Measurements from ENCODE around the gene CENPU. TPM values are rescaled to one million over a fixed set of nuclear protein-coding genes. Genes with fewer than 3 reads are reported as not detected.

Gene CENPU
- total RNA-seq, 2 donors from 2014 or later: 69.9 to 96.2 TPM

- H3K4me1 Mint-ChIP-seq: peaks cover 35% of the 10 kb centered on the region
- H3K4me1 ChIP-seq (ENCODE audit: control insufficient read depth, insufficient read depth, low read length): no peaks in the 10 kb centered on the region
- no peaks in the 10 kb centered on the region for H3K9me3 Mint-ChIP-seq
- H3K27me3 Mint-ChIP-seq (ENCODE audit: insufficient read depth): no peaks in the 10 kb centered on the region
- H3K9ac ChIP-seq (ENCODE audit: extremely low read depth, low read length, poor library complexity, severe bottlenecking): peak overlapping the region; percentile 84
- peaks cover 6% of the 10 kb centered on the region for H3K36me3 Mint-ChIP-seq (ENCODE audit: low read depth)
- peak overlapping the region; percentile 89 for H3K4me3 Mint-ChIP-seq
- peak overlapping the region; percentile 94 for H3K4me3 ChIP-seq (ENCODE audit: low read length)
- peak; percentile 75 for DNase-seq
- no peak for TF ChIP-seq CTCF (conservative IDR thresholded peaks at IDR 0.05)
- H3K9me3 ChIP-seq (ENCODE audit: control insufficient read depth, low read length): no peaks in the 10 kb centered on the region
- peak overlapping the region; percentile 83 for H3K27ac ChIP-seq (ENCODE audit: low read depth, low read length)
- no peaks in the 10 kb centered on the region for H3K27me3 ChIP-seq (ENCODE audit: control insufficient read depth, insufficient read depth, low read length, poor library complexity, severe bottlenecking)
- H3K27ac Mint-ChIP-seq: peak overlapping the region; percentile 94
- H3K36me3 ChIP-seq (ENCODE audit: control insufficient read depth, insufficient read depth, low read length): peaks cover 14% of the 10 kb centered on the region
- WGBS, 2 experiments (ENCODE audit: insufficient coverage in 1 of 2, insufficient read length in 1 of 2): 0 to 1% methylated on average over 35 to 52 of the region's 52 CpGs
Measured at GRCh38 chr4:184648313-184649025, 85.4 kb downstream of the CENPU start.

- peak overlapping the region; percentile 84 for H3K9ac ChIP-seq (ENCODE audit: extremely low read depth, low read length, poor library complexity, severe bottlenecking)
- peak overlapping the region; percentile 94 for H3K27ac Mint-ChIP-seq
- peak overlapping the region; percentile 89 for H3K4me3 Mint-ChIP-seq
- DNase-seq: peak; percentile 74
- peak overlapping the region; percentile 94 for H3K4me3 ChIP-seq (ENCODE audit: low read length)
- peaks cover 6% of the 10 kb centered on the region for H3K36me3 Mint-ChIP-seq (ENCODE audit: low read depth)
- peaks cover 14% of the 10 kb centered on the region for H3K36me3 ChIP-seq (ENCODE audit: control insufficient read depth, insufficient read depth, low read length)
- no peak for TF ChIP-seq CTCF (conservative IDR thresholded peaks at IDR 0.05)
- H3K4me1 Mint-ChIP-seq: peaks cover 35% of the 10 kb centered on the region
- H3K4me1 ChIP-seq (ENCODE audit: control insufficient read depth, insufficient read depth, low read length): no peaks in the 10 kb centered on the region
- no peaks in the 10 kb centered on the region for H3K27me3 Mint-ChIP-seq (ENCODE audit: insufficient read depth)
- H3K9me3 Mint-ChIP-seq: no peaks in the 10 kb centered on the region
- H3K27me3 ChIP-seq (ENCODE audit: control insufficient read depth, insufficient read depth, low read length, poor library complexity, severe bottlenecking): no peaks in the 10 kb centered on the region
- H3K9me3 ChIP-seq (ENCODE audit: control insufficient read depth, low read length): no peaks in the 10 kb centered on the region
- 4 to 5% methylated on average over 4 to 6 of the region's 6 CpGs for WGBS, 2 experiments (ENCODE audit: insufficient coverage in 1 of 2, insufficient read length in 1 of 2)
- no peak overlapping the region for H3K27ac ChIP-seq (ENCODE audit: low read depth, low read length)
Measured at GRCh38 chr4:184648054-184648312, 85.9 kb downstream of the CENPU start.

DNA sequence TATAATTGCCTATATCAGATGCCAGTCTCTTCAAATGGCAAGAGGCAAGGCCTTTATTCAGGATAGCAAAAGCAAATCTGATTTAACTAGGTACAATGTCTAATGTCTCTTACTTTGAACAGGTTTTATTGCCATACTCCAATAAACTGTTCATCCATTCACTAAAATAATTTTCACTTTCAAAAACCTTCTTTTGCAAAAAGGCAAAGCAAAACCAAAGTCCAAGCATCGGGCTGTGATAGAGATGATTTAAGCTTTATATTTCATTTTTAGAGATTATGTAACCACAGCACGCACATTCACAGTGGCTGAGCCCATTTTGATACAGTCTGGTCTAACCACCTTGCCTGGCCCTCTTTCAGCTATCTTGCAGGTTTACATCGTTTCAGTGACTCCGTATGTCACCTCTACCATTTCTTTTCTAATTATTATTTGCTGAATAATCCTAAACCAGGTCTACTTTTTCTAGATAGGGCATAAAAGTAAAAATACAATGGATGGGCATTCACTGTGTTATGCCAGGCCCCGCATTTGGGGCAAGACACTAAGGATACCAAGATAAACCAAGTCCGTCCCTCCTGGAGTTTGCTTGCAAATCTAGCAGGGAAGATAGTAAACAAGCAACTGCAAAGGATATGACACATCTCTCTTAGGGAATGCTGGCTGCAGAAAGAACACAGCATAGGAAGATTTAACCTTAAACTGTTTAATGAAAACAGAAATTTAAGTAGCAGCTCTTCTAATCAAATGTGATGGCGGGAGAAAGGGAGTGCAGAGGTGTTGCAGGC, 86.4 kb downstream of the CENPU start:
- peaks cover 9% of the 10 kb centered on the region for H3K36me3 Mint-ChIP-seq (ENCODE audit: low read depth)
- no peak for DNase-seq
- no peaks in the 10 kb centered on the region for H3K9me3 Mint-ChIP-seq
- H3K27ac Mint-ChIP-seq: peak overlapping the region; percentile 94
- H3K4me1 Mint-ChIP-seq: peaks cover 35% of the 10 kb centered on the region
- no peak overlapping the region for H3K27ac ChIP-seq (ENCODE audit: low read depth, low read length)
- 62 to 74% methylated on average over 6 to 7 of the region's 7 CpGs for WGBS, 2 experiments (ENCODE audit: insufficient coverage in 1 of 2, insufficient read length in 1 of 2)
- no peak for TF ChIP-seq CTCF (conservative IDR thresholded peaks at IDR 0.05)
- H3K9ac ChIP-seq (ENCODE audit: extremely low read depth, low read length, poor library complexity, severe bottlenecking): peak overlapping the region; percentile 84
- H3K4me3 Mint-ChIP-seq: peak overlapping the region; percentile 89
- H3K27me3 Mint-ChIP-seq (ENCODE audit: insufficient read depth): no peaks in the 10 kb centered on the region
- H3K27me3 ChIP-seq (ENCODE audit: control insufficient read depth, insufficient read depth, low read length, poor library complexity, severe bottlenecking): no peaks in the 10 kb centered on the region
- peaks cover 18% of the 10 kb centered on the region for H3K36me3 ChIP-seq (ENCODE audit: control insufficient read depth, insufficient read depth, low read length)
- H3K4me3 ChIP-seq (ENCODE audit: low read length): peak overlapping the region; percentile 94
- no peaks in the 10 kb centered on the region for H3K4me1 ChIP-seq (ENCODE audit: control insufficient read depth, insufficient read depth, low read length)
- H3K9me3 ChIP-seq (ENCODE audit: control insufficient read depth, low read length): no peaks in the 10 kb centered on the region

Measured in endodermal cell (in vitro differentiated cells).